ENCODE data around the gene UNC119B. TPM values are rescaled to one million over a fixed set of nuclear protein-coding genes. Genes with fewer than 3 reads are reported as not detected.
A peak's percentile ranks its signal among the peaks of the same experiment; 100 is the strongest.

Gene UNC119B
- total RNA-seq, 2 donors from 2014 or later = 52.8 to 60.7 TPM

DNA sequence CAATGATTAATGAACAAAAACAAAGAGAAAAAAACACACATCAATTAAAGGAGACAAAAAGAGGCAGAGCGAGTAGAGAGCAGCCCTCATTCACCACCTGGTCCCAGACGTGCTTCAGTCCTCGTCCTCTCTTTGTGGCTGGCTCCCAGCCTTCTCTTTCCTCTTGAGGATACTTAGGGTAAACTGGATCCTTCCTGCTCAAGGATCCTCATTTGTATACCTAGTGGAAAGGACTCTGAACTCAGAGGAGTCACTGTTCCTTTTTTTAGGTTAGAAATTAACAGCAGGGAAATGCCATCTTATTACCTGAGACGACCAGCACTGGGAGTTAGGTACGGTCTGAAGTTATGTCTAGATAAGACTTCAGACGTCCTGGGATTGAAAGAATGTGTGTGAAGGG, 13.6 kb upstream of the UNC119B start:
- Mint-ChIP-seq H3K27ac (no peak overlapping the region), H3K27me3 (ENCODE audit: insufficient read depth) (no peaks in the 10 kb centered on the region), H3K4me1 (peaks cover 14% of the 10 kb centered on the region), H3K36me3 (ENCODE audit: low read depth) (peaks cover 79% of the 10 kb centered on the region), H3K4me3 (no peak overlapping the region), H3K9me3 (no peaks in the 10 kb centered on the region)
- TF ChIP-seq, protein P1, sequence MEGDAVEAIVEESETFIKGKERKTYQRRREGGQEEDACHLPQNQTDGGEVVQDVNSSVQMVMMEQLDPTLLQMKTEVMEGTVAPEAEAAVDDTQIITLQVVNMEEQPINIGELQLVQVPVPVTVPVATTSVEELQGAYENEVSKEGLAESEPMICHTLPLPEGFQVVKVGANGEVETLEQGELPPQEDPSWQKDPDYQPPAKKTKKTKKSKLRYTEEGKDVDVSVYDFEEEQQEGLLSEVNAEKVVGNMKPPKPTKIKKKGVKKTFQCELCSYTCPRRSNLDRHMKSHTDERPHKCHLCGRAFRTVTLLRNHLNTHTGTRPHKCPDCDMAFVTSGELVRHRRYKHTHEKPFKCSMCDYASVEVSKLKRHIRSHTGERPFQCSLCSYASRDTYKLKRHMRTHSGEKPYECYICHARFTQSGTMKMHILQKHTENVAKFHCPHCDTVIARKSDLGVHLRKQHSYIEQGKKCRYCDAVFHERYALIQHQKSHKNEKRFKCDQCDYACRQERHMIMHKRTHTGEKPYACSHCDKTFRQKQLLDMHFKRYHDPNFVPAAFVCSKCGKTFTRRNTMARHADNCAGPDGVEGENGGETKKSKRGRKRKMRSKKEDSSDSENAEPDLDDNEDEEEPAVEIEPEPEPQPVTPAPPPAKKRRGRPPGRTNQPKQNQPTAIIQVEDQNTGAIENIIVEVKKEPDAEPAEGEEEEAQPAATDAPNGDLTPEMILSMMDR (conservative IDR thresholded peaks at IDR 0.05) = no peak
- Histone ChIP-seq H3K4me3 (ENCODE audit: low read length) (no peak overlapping the region), H3K27ac (ENCODE audit: low read depth, low read length) (no peak overlapping the region), H3K9me3 (ENCODE audit: control insufficient read depth, low read length) (no peaks in the 10 kb centered on the region), H3K27me3 (ENCODE audit: control insufficient read depth, insufficient read depth, low read length, poor library complexity, severe bottlenecking) (no peaks in the 10 kb centered on the region), H3K9ac (ENCODE audit: extremely low read depth, low read length, poor library complexity, severe bottlenecking) (no peak overlapping the region), H3K4me1 (ENCODE audit: control insufficient read depth, insufficient read depth, low read length) (no peaks in the 10 kb centered on the region), H3K36me3 (ENCODE audit: control insufficient read depth, insufficient read depth, low read length) (peaks cover 90% of the 10 kb centered on the region)
- DNase-seq = no peak
- WGBS, 2 experiments (ENCODE audit: insufficient coverage in 1 of 2, insufficient read length in 1 of 2) = 94 to 99% methylated on average over 4 to 6 of the region's 6 CpGs

DNA sequence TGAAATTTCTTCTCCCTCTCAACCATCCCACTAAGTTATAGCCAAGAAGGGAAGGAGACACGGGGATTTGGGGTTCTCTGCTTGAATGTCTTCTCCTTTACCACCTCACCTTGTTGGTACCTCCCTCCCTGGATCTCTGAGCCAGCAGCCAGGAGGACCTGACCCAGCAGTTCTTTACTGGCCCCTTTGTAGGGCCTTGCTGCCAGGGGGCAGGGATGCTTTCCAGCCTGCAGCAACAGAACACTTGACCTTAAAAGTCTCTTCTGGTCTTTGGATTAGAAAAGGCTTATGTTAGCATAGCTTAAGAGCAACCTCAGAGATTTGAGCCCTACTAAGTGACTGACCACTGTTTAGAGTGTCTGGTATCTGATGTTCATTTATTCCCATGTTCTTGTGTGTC, 12.9 kb upstream of the UNC119B start:
- no peak overlapping the region for H3K27ac Mint-ChIP-seq
- TF ChIP-seq, protein P1 (conservative IDR thresholded peaks at IDR 0.05) = no peak
- no peak overlapping the region for H3K4me3 ChIP-seq (ENCODE audit: low read length)
- no peaks in the 10 kb centered on the region for H3K4me1 ChIP-seq (ENCODE audit: control insufficient read depth, insufficient read depth, low read length)
- no peak overlapping the region for H3K4me3 Mint-ChIP-seq
- WGBS, 2 experiments (ENCODE audit: insufficient coverage in 1 of 2, insufficient read length in 1 of 2) = 100% methylated on average over 1 of the region's 1 CpG; no CpG with 5 or more reads in 1 of the 2 experiments
- DNase-seq = no peak
- no peak overlapping the region for H3K27ac ChIP-seq (ENCODE audit: low read depth, low read length)
- no peak overlapping the region for H3K9ac ChIP-seq (ENCODE audit: extremely low read depth, low read length, poor library complexity, severe bottlenecking)
- H3K9me3 Mint-ChIP-seq = no peaks in the 10 kb centered on the region
- peaks cover 10% of the 10 kb centered on the region for H3K4me1 Mint-ChIP-seq
- no peaks in the 10 kb centered on the region for H3K27me3 Mint-ChIP-seq (ENCODE audit: insufficient read depth)
- peaks cover 98% of the 10 kb centered on the region for H3K36me3 ChIP-seq (ENCODE audit: control insufficient read depth, insufficient read depth, low read length)
- no peaks in the 10 kb centered on the region for H3K27me3 ChIP-seq (ENCODE audit: control insufficient read depth, insufficient read depth, low read length, poor library complexity, severe bottlenecking)
- H3K36me3 Mint-ChIP-seq (ENCODE audit: low read depth) = peaks cover 82% of the 10 kb centered on the region
- H3K9me3 ChIP-seq (ENCODE audit: control insufficient read depth, low read length) = no peaks in the 10 kb centered on the region

DNA sequence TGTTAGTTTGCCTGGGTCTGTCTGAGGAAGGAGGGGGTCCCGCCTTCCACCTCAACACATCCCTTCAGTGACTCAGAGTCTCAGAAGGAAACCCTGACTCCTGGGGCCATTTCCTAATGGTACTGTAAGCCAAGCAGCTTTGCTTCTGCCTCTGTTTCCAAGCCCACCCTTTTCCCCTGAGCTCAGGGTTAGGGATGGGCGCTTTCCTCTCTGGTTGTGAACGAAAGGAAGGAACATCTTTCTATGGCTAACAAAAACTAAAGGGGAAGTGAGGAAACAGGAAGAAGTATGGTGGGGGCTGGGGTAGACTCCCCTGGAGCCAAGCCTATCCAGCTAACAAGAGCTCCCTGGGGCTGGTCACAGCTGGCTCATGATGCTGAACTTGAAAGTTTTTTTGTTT, 11.6 kb upstream of the UNC119B start:
- no peaks in the 10 kb centered on the region for H3K9me3 Mint-ChIP-seq
- peaks cover 2% of the 10 kb centered on the region for H3K4me1 Mint-ChIP-seq
- Histone ChIP-seq H3K27me3 (ENCODE audit: control insufficient read depth, insufficient read depth, low read length, poor library complexity, severe bottlenecking) (no peaks in the 10 kb centered on the region), H3K9me3 (ENCODE audit: control insufficient read depth, low read length) (no peaks in the 10 kb centered on the region), H3K27ac (ENCODE audit: low read depth, low read length) (no peak overlapping the region), H3K36me3 (ENCODE audit: control insufficient read depth, insufficient read depth, low read length) (peaks cover 98% of the 10 kb centered on the region), H3K9ac (ENCODE audit: extremely low read depth, low read length, poor library complexity, severe bottlenecking) (no peak overlapping the region), H3K4me1 (ENCODE audit: control insufficient read depth, insufficient read depth, low read length) (no peaks in the 10 kb centered on the region), H3K4me3 (ENCODE audit: low read length) (no peak overlapping the region)
- WGBS, 2 experiments (ENCODE audit: insufficient coverage in 1 of 2, insufficient read length in 1 of 2) = 93% methylated on average over 3 of the region's 3 CpGs; no CpG with 5 or more reads in 1 of the 2 experiments
- TF ChIP-seq, protein P1 (conservative IDR thresholded peaks at IDR 0.05) = no peak
- H3K27me3 Mint-ChIP-seq (ENCODE audit: insufficient read depth) = no peaks in the 10 kb centered on the region
- H3K4me3 Mint-ChIP-seq = no peak overlapping the region
- peak overlapping the region; percentile 48 for H3K27ac Mint-ChIP-seq
- DNase-seq = no peak
- peaks cover 76% of the 10 kb centered on the region for H3K36me3 Mint-ChIP-seq (ENCODE audit: low read depth)

Data from endodermal cell (in vitro differentiated cells).